GM23248 (cell line): ENCODE results near the gene HDAC4. TPM values are rescaled to one million over a fixed set of nuclear protein-coding genes. Genes with fewer than 3 reads are reported as not detected.

ENCODE experiments used
- DNase-seq: peaks from one replicate; pipeline ENCODE4 v3.0.0-alpha.2; 2015
- H2AFZ ChIP-seq: fragments of 200-600 bp; sonication (generic); 2 replicates; pipeline ENCODE4 v1.6.1; 2016; ENCODE audit warnings: antibody characterized with exemption
- H3F3A ChIP-seq: fragments of 200-600 bp; sonication (generic); 2 replicates; pipeline ENCODE4 v1.6.1; 2016; ENCODE audit warnings: mild to moderate bottlenecking, antibody characterized with exemption, mixed run types; ENCODE audit not compliant: insufficient read depth
- H3K27ac ChIP-seq: fragments of 200-600 bp; sonication (generic); 2 replicates; pipeline ENCODE4 v1.5.1; 2016; ENCODE audit warnings: mild to moderate bottlenecking
- H3K27me3 ChIP-seq: fragments of 200-600 bp; sonication (generic); replicated peaks from 2 replicates; pipeline ENCODE4 v1.6.1; 2016; ENCODE audit warnings: mild to moderate bottlenecking; ENCODE audit not compliant: insufficient read depth
- H3K36me3 ChIP-seq: fragments of 200-600 bp; sonication (generic); 2 replicates; pipeline ENCODE4 v1.6.1; 2016; ENCODE audit warnings: low read depth, mild to moderate bottlenecking
- H3K4me1 ChIP-seq: fragments of 200-600 bp; sonication (generic); 2 replicates; pipeline ENCODE4 v1.6.1; 2016; ENCODE audit warnings: mild to moderate bottlenecking; ENCODE audit not compliant: insufficient read depth
- H3K4me2 ChIP-seq: fragments of 200-600 bp; sonication (generic); one replicate; pipeline ENCODE4 v1.6.1; 2016; ENCODE audit warnings: mild to moderate bottlenecking; ENCODE audit not compliant: unreplicated experiment
- H3K4me3 ChIP-seq: fragments of 200-600 bp; sonication (generic); 2 replicates; pipeline ENCODE4 v1.5.1; 2016; ENCODE audit warnings: mild to moderate bottlenecking
- H3K79me2 ChIP-seq: fragments of 200-600 bp; sonication (generic); 2 replicates; pipeline ENCODE4 v1.6.1; 2016; ENCODE audit warnings: mild to moderate bottlenecking; ENCODE audit not compliant: insufficient read depth
- H3K9ac ChIP-seq: fragments of 200-600 bp; sonication (generic); 2 replicates; pipeline ENCODE4 v1.6.1; 2016; ENCODE audit warnings: mild to moderate bottlenecking
- H3K9me2 ChIP-seq: fragments of 200-600 bp; sonication (generic); 2 replicates; pipeline ENCODE4 v1.6.1; 2016; ENCODE audit warnings: mixed run types, mild to moderate bottlenecking, moderate library complexity; ENCODE audit not compliant: insufficient read depth
- H3K9me3 ChIP-seq: fragments of 200-600 bp; sonication (generic); one replicate; pipeline ENCODE4 v1.6.1; 2017; ENCODE audit warnings: low read depth
- H4K20me1 ChIP-seq: fragments of 200-600 bp; sonication (generic); 2 replicates; pipeline ENCODE4 v1.6.0; 2016; ENCODE audit not compliant: insufficient read depth
- EZH2 ChIP-seq: fragments of 200-600 bp; sonication (generic); IDR thresholded peaks from 2 replicates; pipeline ENCODE4 v1.6.1; 2018; ENCODE audit warnings: antibody characterized with exemption, mild to moderate bottlenecking; ENCODE audit not compliant: insufficient read depth, poor library complexity, severe bottlenecking
- EZH2phosphoT487 ChIP-seq: fragments of 200-600 bp; sonication (generic); IDR thresholded peaks from 2 replicates; pipeline ENCODE4 v1.6.1; 2018; ENCODE audit warnings: antibody characterized with exemption, moderate library complexity, mild to moderate bottlenecking, low read depth; ENCODE audit not compliant: insufficient read depth
- WGBS, 2 experiments: methylation state at CpG; one replicate each; pipeline ENCODE4 v1.1.6; 2015 to 2017; ENCODE audit warnings: low lambda C conversion rate in 2 of 2, low coverage in 1 of 2; ENCODE audit errors: missing lambda C conversion rate in 2 of 2; 5-methylcytosine and 5-hydroxymethylcytosine counted together
- in situ Hi-C: fragments of 300-500 bp; cut with MboI; formaldehyde crosslinking; loops from 2 replicates; pipeline ENCODE4 v1.15.0; 2020
- polyA plus RNA-seq: library from polyadenylated mRNA; unstranded; fragments of >200 nt; fragmentation: Nextera tagmentation; extraction: Ambion mirVana; gene quantifications from 2 replicates; pipeline ENCODE4 v1.2.1, GENCODE V29; 2016
- total RNA-seq: library from RNA; depleted of rRNA; stranded (reverse); fragments of >200 nt; shearing (Covaris generic); gene quantifications from 2 replicates; pipeline ENCODE4 v1.2.3, GENCODE V29; 2014

Gene HDAC4
- total and polyA plus RNA-seq, 2 experiments from 2014 or later: 2.1 to 6.3 TPM

- in situ Hi-C loops: no loop called here
Measured at GRCh38 chr2:239238381-239238780, 162.4 kb downstream of the HDAC4 start.

GRCh38 chr2:239236808-239237205, 164.0 kb downstream of the HDAC4 start:
- Histone ChIP-seq H2AFZ (no peak overlapping the region), H3K27me3 (no peaks in the 10 kb centered on the region), H3K9me2 (no peaks in the 10 kb centered on the region), H3K36me3 (no peaks in the 10 kb centered on the region), H3K4me2 (no peak overlapping the region), H3K9me3 (no peaks in the 10 kb centered on the region), H3F3A (no peaks in the 10 kb centered on the region), H3K9ac (no peak overlapping the region), H3K4me3 (no peak overlapping the region), H3K27ac (no peak overlapping the region), H3K79me2 (no peaks in the 10 kb centered on the region), H3K4me1 (no peaks in the 10 kb centered on the region), H4K20me1 (no peaks in the 10 kb centered on the region; the same call in 1 of the 2 replicates)
- in situ Hi-C loops: no loop called here
- no peak for TF ChIP-seq EZH2phosphoT487
- TF ChIP-seq EZH2: no peak
- WGBS, 2 experiments: 67 to 68% methylated on average over 9 of the region's 9 CpGs
- no peak for DNase-seq

More at GRCh38 chr2:239238381-239238780, 162.4 kb downstream of the HDAC4 start:
- Histone ChIP-seq H3K27ac (no peak overlapping the region), H3K4me3 (no peak overlapping the region), H4K20me1 (no peaks in the 10 kb centered on the region; the same call in 1 of the 2 replicates), H3K4me1 (no peaks in the 10 kb centered on the region), H3K79me2 (no peaks in the 10 kb centered on the region), H3K9ac (no peak overlapping the region), H2AFZ (no peak overlapping the region), H3K36me3 (no peaks in the 10 kb centered on the region), H3K9me3 (no peaks in the 10 kb centered on the region), H3K9me2 (no peaks in the 10 kb centered on the region), H3K27me3 (no peaks in the 10 kb centered on the region), H3F3A (no peaks in the 10 kb centered on the region), H3K4me2 (no peak overlapping the region)
- WGBS, 2 experiments: 90 to 96% methylated on average over 5 of the region's 5 CpGs
- DNase-seq: no peak
- TF ChIP-seq EZH2 (no peak), EZH2phosphoT487 (no peak)

- H3F3A ChIP-seq: no peaks in the 10 kb centered on the region
- H3K4me1 ChIP-seq: no peaks in the 10 kb centered on the region
- DNase-seq: peak; percentile 30
- H3K9ac ChIP-seq: no peak overlapping the region
- TF ChIP-seq EZH2phosphoT487 (no peak), EZH2 (no peak)
- no peak overlapping the region for H3K4me3 ChIP-seq
- H3K27me3 ChIP-seq: no peaks in the 10 kb centered on the region
- H3K36me3 ChIP-seq: no peaks in the 10 kb centered on the region
- 39 to 43% methylated on average over 20 of the region's 20 CpGs for WGBS, 2 experiments
- H3K27ac ChIP-seq: no peak overlapping the region
- H3K9me3 ChIP-seq: no peaks in the 10 kb centered on the region
- H4K20me1 ChIP-seq: no peaks in the 10 kb centered on the region; the same call in 1 of the 2 replicates
- no peak overlapping the region for H2AFZ ChIP-seq
- no peak overlapping the region for H3K4me2 ChIP-seq
- no peaks in the 10 kb centered on the region for H3K79me2 ChIP-seq
- in situ Hi-C loops: no loop called here
- no peaks in the 10 kb centered on the region for H3K9me2 ChIP-seq
Measured at GRCh38 chr2:239236043-239236807, 164.6 kb downstream of the HDAC4 start.

GRCh38 chr2:239235311-239235710, 165.5 kb downstream of the HDAC4 start:
- 90 to 91% methylated on average over 8 to 11 of the region's 11 CpGs for WGBS, 2 experiments
- Histone ChIP-seq H3K27ac (no peak overlapping the region), H3K4me3 (no peak overlapping the region), H3K79me2 (no peaks in the 10 kb centered on the region), H3K9me2 (no peaks in the 10 kb centered on the region), H2AFZ (no peak overlapping the region), H3K27me3 (no peaks in the 10 kb centered on the region), H3K9me3 (no peaks in the 10 kb centered on the region), H3K36me3 (no peaks in the 10 kb centered on the region), H3F3A (no peaks in the 10 kb centered on the region), H3K9ac (no peak overlapping the region), H3K4me2 (no peak overlapping the region), H3K4me1 (no peaks in the 10 kb centered on the region), H4K20me1 (no peaks in the 10 kb centered on the region; the same call in 1 of the 2 replicates)
- DNase-seq: no peak
- in situ Hi-C loops: no loop called here
- TF ChIP-seq EZH2 (no peak), EZH2phosphoT487 (no peak)
